Adrenal gland (tissue), 5 donors: Measurements from ENCODE around the gene LACRT.

Experiments used
- CTCF ChIP-seq, 6 experiments: fragments of 450-650 bp in 4 of 6; fragments of 200-600 bp in 2 of 6; sonication (generic) in 1 of 6; IDR thresholded peaks; 1 replicate in 5 of 6; 2 replicates in 1 of 6; pipeline versions ENCODE4 v1.5.1 to v1.8.0; 2016 to 2021; ENCODE audit warnings: antibody characterized with exemption in 6 of 6, mild to moderate bottlenecking in 2 of 6, moderate library complexity in 1 of 6
- POLR2A ChIP-seq, 2 donors: fragments of 450-650 bp; IDR thresholded peaks; one replicate each; pipeline ENCODE4 v1.6.1; 2017; ENCODE audit warnings: antibody characterized with exemption in 2 of 2, mild to moderate bottlenecking in 2 of 2, moderate library complexity in 1 of 2
- donor health status: DM: no; HTN: no; CAD: no.

DNA sequence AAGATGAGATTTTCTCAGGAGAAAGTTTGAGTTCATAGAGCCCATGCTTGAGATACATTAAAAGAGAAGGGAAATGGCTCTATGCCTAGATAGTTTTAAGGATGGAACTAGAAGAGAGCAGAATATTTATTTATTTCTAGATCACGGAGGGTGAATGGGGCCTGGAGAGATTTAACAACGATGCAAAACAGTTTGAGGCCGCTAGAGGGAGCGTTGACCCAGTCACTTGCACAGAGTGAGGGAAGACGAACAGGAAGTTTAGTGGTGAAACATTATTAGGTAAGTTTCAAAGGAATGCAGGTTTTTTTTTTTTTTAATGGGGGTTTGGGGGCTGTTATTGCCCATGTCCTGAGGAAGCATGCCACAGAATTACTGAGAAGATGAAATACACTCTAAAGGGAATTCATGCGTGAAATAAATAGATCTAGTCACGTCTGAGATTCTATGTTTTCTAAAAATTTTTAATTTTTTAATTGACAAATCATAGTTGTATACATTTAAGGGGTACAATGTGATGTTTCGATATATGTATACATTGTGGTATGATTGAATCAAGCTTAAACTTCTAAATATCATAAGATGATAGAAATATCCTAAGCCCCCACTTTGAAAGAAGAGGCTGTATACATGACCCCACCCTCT lies 31.4 kb downstream of the LACRT start:
- TF ChIP-seq CTCF (IDR thresholded peaks at IDR 0.05) (peak; percentile 63 to 85 (median 75)), POLR2A (IDR thresholded peaks at IDR 0.05) (no peak)
